Right lobe of liver (tissue), 6 donors: Measurements from ENCODE around the gene SRXN1. TPM values are rescaled to one million over a fixed set of nuclear protein-coding genes. Genes with fewer than 3 reads are reported as not detected.
A peak's percentile ranks its signal among the peaks of the same experiment; 100 is the strongest.

Experiments
- ATAC-seq, 4 donors: fragments of 200-7000 bp; cut with Tn5 transposase; one replicate each; pipeline ENCODE4 v1.9.1; 2020; ENCODE audit warnings: mild to moderate bottlenecking in 4 of 4, moderate library complexity in 4 of 4
- DNase-seq, 3 donors: peaks; one replicate each; pipeline ENCODE4 v3.0.0-alpha.2; 2020
- H3K27ac ChIP-seq, 3 donors: fragments of 200-600 bp; one replicate each; pipeline ENCODE4 v1.8.0; 2022
- H3K27me3 ChIP-seq, 2 donors: fragments of 200-600 bp; one replicate each; pipeline ENCODE4 v1.8.0; 2022
- H3K36me3 ChIP-seq, 4 donors: fragments of 200-600 bp; sonication (generic) in 1 of 4; one replicate each; pipeline versions ENCODE4 v1.5.1 to v1.8.0; 2017 to 2022; ENCODE audit warnings: control low read depth in 1 of 4
- H3K4me1 ChIP-seq, 4 donors: fragments of 200-600 bp; sonication (generic) in 1 of 4; one replicate each; pipeline versions ENCODE4 v1.5.1 to v1.8.0; 2017 to 2022; ENCODE audit warnings: control low read depth in 1 of 4
- H3K4me3 ChIP-seq, 3 donors: fragments of 200-600 bp; one replicate each; pipeline ENCODE4 v1.8.0; 2022
- H3K9me3 ChIP-seq, 4 donors: fragments of 200-600 bp; sonication (generic) in 1 of 4; one replicate each; pipeline versions ENCODE4 v1.5.1 to v1.8.0; 2017 to 2022; ENCODE audit warnings: control low read depth in 1 of 4
- POLR2A ChIP-seq: fragments of 450-650 bp; IDR thresholded peaks from one replicate; pipeline ENCODE4 v1.6.1; 2017; ENCODE audit warnings: antibody characterized with exemption, mild to moderate bottlenecking
- WGBS: methylation state at CpG from one replicate; pipeline ENCODE4 v1.1.6; 2018; ENCODE audit warnings: low coverage, low lambda C conversion rate; ENCODE audit not compliant: insufficient coverage; ENCODE audit errors: missing lambda C conversion rate; 5-methylcytosine and 5-hydroxymethylcytosine counted together
- intact Hi-C, 2 donors: fragments of 100-400 bp; cut with DNase I; formaldehyde crosslinking; loops; one replicate each; pipeline versions ENCODE4 v1.11.2 to v1.14.1; 2022
- total RNA-seq, 6 experiments: library from RNA; depleted of rRNA in 2 of 6; stranded (reverse); fragments of >200 nt in 2 of 6; fragmentation: NEBNext Ultra II Directional in 3 of 6; extraction: Animal tissue kit (Norgen Biotek cat#: 25700) in 3 of 6; gene quantifications; one replicate each; pipeline versions ENCODE4 v1.1.0 to v1.2.4, GENCODE V29; 2016 to 2023
- TF ChIP-seq, protein P1 (sequence below), 4 donors: fragments of 200-600 bp in 3 of 4; fragments of 450-650 bp in 1 of 4; IDR thresholded peaks; one replicate each; pipeline versions ENCODE4 v1.5.1 to v1.8.0; 2016 to 2022; ENCODE audit warnings: antibody characterized with exemption in 4 of 4, mild to moderate bottlenecking in 2 of 4
- donor health status: DM: no; HTN: yes; CAD: no.
- donor health status: DM: no; HTN: no; CAD: no.
- donor health status: DM: no; HTN: no; CAD: no.
- donor health status: DM: no; HTN: yes; CAD: no.
- donor health status: DM: no; HTN: yes; CAD: no.

The SRXN1 gene
- total RNA-seq, 6 experiments from 2014 or later, result 14.4 to 166 (median 46.0) TPM

GRCh38 chr20:603116-603640, 49.8 kb downstream of the SRXN1 start:
- peak in 1 of 3 donors; percentile 16 for DNase-seq
- no peaks in the 10 kb centered on the region for H3K36me3 ChIP-seq
- no peaks in the 10 kb centered on the region for H3K9me3 ChIP-seq
- no peak overlapping the region for H3K4me3 ChIP-seq
- intact Hi-C loops, result no loop called here
- no peaks in the 10 kb centered on the region for H3K4me1 ChIP-seq
- H3K27me3 ChIP-seq, result no peaks in the 10 kb centered on the region
- no peak for TF ChIP-seq POLR2A
- TF ChIP-seq, protein P1, sequence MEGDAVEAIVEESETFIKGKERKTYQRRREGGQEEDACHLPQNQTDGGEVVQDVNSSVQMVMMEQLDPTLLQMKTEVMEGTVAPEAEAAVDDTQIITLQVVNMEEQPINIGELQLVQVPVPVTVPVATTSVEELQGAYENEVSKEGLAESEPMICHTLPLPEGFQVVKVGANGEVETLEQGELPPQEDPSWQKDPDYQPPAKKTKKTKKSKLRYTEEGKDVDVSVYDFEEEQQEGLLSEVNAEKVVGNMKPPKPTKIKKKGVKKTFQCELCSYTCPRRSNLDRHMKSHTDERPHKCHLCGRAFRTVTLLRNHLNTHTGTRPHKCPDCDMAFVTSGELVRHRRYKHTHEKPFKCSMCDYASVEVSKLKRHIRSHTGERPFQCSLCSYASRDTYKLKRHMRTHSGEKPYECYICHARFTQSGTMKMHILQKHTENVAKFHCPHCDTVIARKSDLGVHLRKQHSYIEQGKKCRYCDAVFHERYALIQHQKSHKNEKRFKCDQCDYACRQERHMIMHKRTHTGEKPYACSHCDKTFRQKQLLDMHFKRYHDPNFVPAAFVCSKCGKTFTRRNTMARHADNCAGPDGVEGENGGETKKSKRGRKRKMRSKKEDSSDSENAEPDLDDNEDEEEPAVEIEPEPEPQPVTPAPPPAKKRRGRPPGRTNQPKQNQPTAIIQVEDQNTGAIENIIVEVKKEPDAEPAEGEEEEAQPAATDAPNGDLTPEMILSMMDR (IDR thresholded peaks at IDR 0.05), result no peak
- H3K27ac ChIP-seq, result no peak overlapping the region
- ATAC-seq, result no peak
- 44% methylated on average over 4 of the region's 8 CpGs for WGBS

DNA sequence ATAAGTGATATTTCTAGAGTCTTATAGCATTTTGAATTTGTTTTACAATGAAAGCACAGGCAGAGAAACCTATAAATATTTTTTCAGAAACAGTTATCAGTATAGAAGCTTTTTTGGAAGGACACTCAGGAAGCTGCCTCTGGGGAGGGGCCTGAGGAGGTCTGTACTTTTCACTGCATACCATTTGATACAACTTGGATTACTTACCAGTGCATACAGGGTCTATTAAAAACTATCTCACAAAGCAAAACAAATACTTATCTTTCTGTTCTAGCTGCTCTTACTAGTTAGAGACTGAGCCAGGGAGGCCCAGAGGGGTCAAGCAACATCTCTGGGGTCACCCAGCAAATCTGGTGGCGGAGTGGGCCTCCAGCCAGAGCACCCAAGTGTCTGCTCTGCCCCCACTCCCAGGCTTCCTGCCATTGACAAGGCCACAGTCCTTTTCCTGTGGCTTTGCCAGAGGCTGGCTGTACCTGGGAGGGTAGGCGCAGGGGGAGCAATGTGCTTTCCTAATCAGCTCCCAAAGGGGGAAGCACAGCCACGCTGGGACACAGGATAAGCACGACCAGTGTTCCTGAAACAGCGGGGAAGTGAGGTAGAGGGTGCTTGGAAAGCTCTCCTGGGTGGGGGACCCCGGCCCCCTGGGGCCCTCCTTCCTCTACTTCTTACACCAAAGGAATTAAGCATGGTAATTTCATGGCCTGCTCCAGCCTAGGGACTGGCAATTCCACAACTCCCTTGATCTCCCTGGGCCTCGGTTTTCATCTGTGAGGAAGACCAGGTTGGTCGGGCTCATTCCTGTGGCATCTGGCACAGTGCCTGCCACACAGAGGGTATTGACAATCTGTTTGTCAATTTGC, 50.7 kb downstream of the SRXN1 start:
- intact Hi-C loops, result no loop called here
- TF ChIP-seq, protein P1 (IDR thresholded peaks at IDR 0.05), result no peak
- TF ChIP-seq POLR2A, result no peak
- Histone ChIP-seq H3K4me1 (no peaks in the 10 kb centered on the region), H3K27ac (no peak overlapping the region), H3K36me3 (no peaks in the 10 kb centered on the region), H3K9me3 (no peaks in the 10 kb centered on the region), H3K27me3 (no peaks in the 10 kb centered on the region), H3K4me3 (no peak overlapping the region)
- ATAC-seq (peak; percentile 55 to 66 (median 60)), DNase-seq (peak in 1 of 3 donors; percentile 32)
- 25% methylated on average over 2 of the region's 8 CpGs for WGBS

GRCh38 chr20:600736-601135, 52.3 kb downstream of the SRXN1 start:
- H3K27me3 ChIP-seq, result no peaks in the 10 kb centered on the region
- no peak overlapping the region for H3K4me3 ChIP-seq
- ATAC-seq (no peak), DNase-seq (no peak)
- no peak for TF ChIP-seq POLR2A
- TF ChIP-seq, protein P1 (IDR thresholded peaks at IDR 0.05), result no peak
- no peaks in the 10 kb centered on the region for H3K4me1 ChIP-seq
- H3K27ac ChIP-seq, result no peak overlapping the region
- H3K36me3 ChIP-seq, result no peaks in the 10 kb centered on the region
- intact Hi-C loops, result no loop called here
- H3K9me3 ChIP-seq, result no peaks in the 10 kb centered on the region
- WGBS, result 88% methylated on average over 6 of the region's 6 CpGs

DNA sequence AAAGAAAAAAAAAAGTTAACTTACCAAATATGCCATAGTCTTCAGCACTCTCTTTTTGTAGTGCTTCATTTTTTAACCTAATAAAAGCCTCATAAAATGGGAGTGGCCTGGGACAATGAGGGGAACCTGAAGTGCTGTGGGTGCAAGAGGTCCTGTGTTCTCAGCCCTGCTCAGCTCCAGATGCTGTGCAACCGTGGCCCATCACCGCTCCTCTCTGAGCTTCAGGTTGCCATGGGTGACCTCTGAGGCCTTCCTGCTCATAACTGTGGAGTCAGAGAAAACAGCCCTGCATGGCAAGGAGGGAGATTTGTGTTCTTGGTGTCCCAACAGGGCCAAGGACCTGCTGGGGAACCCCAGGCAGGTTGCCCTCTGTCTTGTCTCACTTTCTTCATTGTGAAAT, 52.9 kb downstream of the SRXN1 start:
- DNase-seq (peak in 1 of 3 donors; percentile 3), ATAC-seq (no peak)
- Histone ChIP-seq H3K9me3 (no peaks in the 10 kb centered on the region), H3K27ac (no peak overlapping the region), H3K4me1 (no peaks in the 10 kb centered on the region), H3K36me3 (no peaks in the 10 kb centered on the region), H3K4me3 (no peak overlapping the region), H3K27me3 (no peaks in the 10 kb centered on the region)
- intact Hi-C loops, result no loop called here
- WGBS, result 88% methylated on average over 1 of the region's 2 CpGs
- TF ChIP-seq, protein P1 (IDR thresholded peaks at IDR 0.05), result no peak
- no peak for TF ChIP-seq POLR2A
